GM18508 (cell line): ENCODE data around the gene BRPF1.

Experiments used
- ATAC-seq: cut with Tn5 transposase; IDR thresholded peaks from one replicate; pipeline ENCODE4 v1.9.1; 2021; ENCODE audit warnings: moderate number of reproducible peaks; ENCODE audit not compliant: insufficient read depth, unreplicated experiment

BRPF1 gene

GRCh38 chr3:9731206-9732079 lies at the start of gene BRPF1:
Gene BRPF1 (plus strand): TSS chr3:9731735. CDS start chr3:9734141, 2,406 bp downstream.
- peak; percentile 52 for ATAC-seq

GRCh38 chr3:9682096-9682495 lies 49.4 kb upstream of the BRPF1 start:
- no peak for ATAC-seq

GRCh38 chr3:9683426-9683825 lies 48.1 kb upstream of the BRPF1 start:
- no peak for ATAC-seq

GRCh38 chr3:9685216-9686049 lies 46.1 kb upstream of the BRPF1 start:
- no peak for ATAC-seq

DNA sequence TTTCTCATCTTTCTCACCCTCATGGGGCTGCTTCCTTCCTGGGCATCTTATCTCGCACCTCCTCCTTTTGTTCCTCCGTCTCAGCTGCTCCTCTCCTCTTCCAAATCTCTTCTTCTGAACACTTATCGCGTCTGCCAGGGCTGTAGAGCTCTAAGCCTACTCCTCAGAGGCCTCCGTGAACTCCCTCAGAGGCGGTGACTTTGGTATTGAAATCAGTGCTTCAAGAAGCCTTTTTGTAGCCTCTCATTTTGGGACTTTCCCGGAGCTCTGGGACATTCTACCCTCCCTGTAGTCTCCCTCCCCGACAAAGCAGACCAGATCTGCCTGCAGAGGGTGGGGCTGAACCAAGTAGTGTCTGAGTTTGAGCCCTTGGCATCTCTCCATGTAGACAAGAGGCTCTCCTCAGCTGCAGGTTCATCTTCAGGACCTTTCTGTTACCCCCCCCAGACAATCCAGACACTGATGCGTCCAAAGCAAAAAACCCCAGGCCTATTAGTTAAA lies 45.4 kb upstream of the BRPF1 start:
- no peak for ATAC-seq

- ATAC-seq, result no peak
Measured at GRCh38 chr3:9686703-9687102, 44.8 kb upstream of the BRPF1 start.

DNA sequence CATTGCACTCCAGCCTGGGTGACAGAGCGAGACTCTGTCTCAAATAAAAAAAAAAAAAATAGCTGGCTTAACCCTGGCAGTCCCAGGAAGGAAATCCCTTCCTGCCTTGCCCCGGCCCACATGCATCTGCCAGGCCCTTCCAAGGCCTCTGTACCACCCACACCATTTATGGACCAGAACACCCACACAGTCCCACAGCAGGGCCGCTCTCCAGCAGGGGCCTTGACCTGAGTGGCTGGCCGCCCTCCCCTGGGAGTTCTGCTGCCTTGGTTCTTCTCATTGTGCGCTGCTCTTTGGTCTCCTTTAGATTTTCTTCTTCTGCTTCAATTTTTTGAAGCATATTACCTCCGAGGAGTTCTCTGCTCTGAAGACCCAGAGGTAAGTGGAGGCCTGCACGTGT lies 44.0 kb upstream of the BRPF1 start:
- ATAC-seq, result no peak

- no peak for ATAC-seq
Measured at GRCh38 chr3:9688961-9689360, 42.6 kb upstream of the BRPF1 start.

GRCh38 chr3:9689757-9690156 lies 41.8 kb upstream of the BRPF1 start:
- ATAC-seq, result no peak

DNA sequence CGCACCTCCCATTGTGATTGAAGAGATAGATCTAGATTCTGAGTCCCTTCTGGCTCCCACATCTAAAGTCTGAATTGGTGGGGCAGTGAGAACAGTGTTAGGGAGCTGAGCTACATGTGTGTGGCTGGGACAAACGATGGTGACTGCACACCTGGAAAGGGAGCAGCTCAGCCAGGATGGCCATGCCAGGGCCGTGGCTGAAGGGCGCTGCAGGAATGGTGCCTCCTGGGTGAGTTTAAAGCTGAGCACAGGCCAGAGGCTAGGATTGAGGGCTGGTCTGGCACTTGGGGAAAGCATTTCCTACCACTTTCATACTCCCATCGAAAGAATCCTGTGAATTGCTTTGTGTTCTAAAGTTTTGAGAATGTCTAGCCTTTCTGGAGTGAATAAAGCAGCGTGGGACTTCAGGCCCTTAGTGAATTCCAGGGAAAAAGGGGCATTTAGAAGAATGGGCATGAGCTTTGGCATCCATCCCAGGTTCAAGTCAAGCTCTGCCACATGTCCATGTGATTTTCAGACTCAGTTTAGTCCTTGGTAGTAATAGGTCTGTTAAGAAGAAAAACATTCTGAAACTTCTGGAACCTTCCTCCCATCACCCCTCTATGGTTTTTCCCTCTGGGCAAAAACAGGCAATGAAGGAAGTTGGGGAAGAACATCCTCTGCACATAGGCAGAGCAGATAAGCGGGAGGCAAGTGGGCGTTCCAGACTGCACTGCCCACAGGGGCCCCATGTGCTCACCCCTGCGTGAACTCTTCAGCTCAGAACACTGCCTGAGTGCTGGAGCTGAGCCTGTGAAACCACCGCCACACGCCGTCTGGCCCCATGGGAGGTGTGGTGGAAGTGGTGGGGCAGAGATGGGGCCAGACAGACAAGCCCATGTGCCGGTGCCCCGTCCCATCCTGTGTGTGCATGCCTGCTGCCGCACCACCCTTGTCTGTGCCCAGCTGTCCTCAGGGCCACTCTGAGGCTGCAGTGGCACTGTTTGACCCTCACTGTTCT lies 40.8 kb upstream of the BRPF1 start:
- ATAC-seq, result peak; percentile 95

GRCh38 chr3:9691636-9692035 lies 39.9 kb upstream of the BRPF1 start:
- no peak for ATAC-seq

GRCh38 chr3:9692416-9692815 lies 39.1 kb upstream of the BRPF1 start:
- no peak for ATAC-seq

GRCh38 chr3:9695345-9695744 lies 36.2 kb upstream of the BRPF1 start:
- ATAC-seq, result no peak

DNA sequence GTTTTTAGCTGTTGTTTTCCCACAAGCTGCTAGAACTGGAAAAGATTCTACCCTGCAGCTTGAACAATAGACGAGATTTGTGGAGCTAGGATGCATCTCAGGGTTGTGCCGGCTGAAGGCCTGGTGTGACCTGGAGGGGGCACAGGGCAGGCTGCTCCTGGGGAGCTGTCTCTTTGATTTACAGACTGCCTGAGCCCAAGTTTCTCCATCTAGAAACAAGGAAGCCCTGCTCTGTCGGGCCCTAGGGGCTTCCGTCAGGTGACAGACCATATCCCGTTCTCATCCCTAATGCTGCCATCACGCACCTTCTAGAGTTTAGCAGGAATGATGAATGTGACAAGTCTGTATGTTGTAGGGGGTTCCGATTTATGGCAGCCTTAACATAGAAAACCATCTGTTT lies 35.8 kb upstream of the BRPF1 start:
- ATAC-seq, result no peak

DNA sequence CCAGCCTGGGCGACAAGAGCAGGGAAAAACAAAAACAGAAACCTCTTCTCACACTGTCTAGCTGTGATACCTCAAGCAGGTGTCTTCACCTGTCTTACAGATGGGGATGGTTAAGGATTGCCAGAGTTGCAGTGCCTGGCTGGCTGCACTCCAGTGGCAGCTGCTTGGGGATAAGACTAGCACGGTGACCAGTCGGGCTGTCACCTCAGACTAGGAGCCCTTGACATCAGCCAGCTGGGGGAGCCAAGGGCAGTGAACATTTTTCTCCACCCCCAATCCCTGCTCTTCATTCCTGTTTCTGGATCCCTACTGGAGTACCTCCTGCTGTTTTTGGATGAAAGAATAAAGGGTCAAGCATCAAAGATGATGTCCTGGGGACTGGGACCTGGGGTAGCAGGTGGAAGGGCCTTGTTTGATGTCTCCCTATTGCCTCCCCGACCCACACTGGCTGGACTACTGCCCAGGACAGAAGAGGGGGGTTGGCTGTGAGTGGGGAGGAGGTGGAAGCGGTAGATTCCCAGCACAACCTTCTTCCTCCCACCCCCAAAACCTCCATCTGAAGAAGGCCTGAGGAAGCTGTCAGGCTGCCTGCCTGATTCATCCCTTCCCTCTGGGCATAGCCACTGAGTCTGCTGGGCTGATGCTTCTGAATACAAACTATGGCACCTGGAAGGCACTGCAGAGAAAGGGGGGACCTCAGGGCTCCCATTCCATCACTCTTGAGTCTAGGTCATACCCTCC lies 34.9 kb upstream of the BRPF1 start:
- no peak for ATAC-seq

- no peak for ATAC-seq
Measured at GRCh38 chr3:9697892-9698291, 33.6 kb upstream of the BRPF1 start.

- ATAC-seq, result no peak
Measured at GRCh38 chr3:9698293-9698692, 33.2 kb upstream of the BRPF1 start.

DNA sequence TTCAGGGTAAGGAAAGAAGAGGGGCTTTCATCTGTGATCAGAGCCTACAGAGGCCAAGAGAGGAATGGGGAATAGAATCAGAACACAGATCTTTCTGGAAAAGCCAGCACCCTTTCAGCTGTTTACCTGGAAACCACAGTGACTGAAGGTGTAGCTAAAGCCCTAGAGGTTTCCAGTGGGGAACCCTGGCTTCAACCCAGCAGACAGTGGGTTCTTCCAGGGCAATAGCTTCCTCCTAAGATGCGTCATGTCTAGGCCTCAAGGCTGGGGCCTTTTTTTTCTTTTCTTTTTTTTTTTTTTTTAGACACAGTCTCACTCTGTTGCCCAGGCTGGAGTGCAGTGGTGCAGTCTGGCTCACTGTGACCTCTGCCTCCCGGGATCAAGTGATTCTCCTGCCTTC lies 31.0 kb upstream of the BRPF1 start:
- no peak for ATAC-seq

- no peak for ATAC-seq
Measured at GRCh38 chr3:9701006-9701405, 30.5 kb upstream of the BRPF1 start.
